NCI-H1694 (cell line): ENCODE data around the gene FAM3C.

Experiments used
- DNase-seq: peaks from one replicate; lab custom pipeline; 2025; lab: John Stamatoyannopoulos, UW

FAM3C gene

GRCh38 chr7:121410829-121411596 lies 14.9 kb upstream of the FAM3C start:
- DNase-seq, result no peak

DNA sequence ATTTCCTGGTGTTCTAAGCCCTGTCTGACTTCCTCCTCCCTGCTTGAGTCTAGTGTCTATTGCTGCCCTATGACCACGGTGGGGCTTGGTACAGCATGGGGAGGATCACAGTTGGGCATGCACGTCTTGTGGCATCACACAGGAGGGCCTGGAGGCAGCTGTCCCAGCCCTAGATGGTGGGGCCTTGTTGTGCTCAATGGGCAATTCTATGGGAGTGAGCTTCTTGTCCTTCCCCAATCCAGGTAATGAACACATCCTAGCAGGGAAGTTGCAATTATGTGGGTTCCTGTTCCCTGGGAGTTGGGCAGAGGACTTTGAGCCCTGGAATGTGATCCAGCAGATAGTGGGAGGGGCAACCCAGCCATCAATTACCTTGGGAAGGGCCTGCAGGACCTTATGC lies 10.8 kb upstream of the FAM3C start:
- no peak for DNase-seq

- DNase-seq, result no peak
Measured at GRCh38 chr7:121406461-121406860, 10.4 kb upstream of the FAM3C start.

DNA sequence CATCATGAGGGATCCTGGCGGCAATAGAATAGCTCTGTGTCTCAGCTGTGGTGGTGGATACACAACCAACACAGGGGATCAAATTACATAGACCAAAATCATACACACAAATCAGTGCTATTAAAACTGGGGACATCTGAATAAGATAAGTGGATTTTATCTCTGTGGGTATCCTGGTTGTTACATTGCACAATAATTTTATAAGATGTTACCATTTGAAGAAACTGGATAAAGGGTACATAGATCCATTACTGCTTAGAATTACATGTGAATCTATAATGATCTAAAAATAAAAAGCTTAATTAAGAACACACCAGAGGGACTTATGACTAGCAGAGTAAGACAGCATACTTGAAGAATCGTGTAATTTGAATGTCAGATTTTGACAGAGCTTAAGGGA lies 8.2 kb upstream of the FAM3C start:
- no peak for DNase-seq

- no peak for DNase-seq
Measured at GRCh38 chr7:121402701-121403100, 6.6 kb upstream of the FAM3C start.

- no peak for DNase-seq
Measured at GRCh38 chr7:121401896-121402295, 5.8 kb upstream of the FAM3C start.

DNA sequence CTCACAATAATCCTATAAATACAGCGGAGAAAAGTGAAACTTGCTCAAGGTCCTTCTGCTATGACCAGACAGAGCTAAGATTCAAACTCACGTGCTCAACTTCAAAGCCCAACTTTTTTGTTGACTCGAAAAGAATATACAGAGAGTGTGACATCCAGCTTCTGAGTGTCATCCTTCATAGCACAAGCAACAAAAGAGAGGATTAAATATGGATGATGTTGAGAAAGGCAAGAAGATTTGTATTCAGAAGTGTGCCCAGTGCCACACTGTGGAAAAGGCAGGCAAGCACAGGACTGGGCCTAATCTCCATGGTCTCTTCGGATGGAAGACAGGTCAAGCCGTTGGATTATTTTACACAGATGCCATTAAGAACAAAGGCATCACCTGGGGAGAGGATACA lies 2.1 kb upstream of the FAM3C start:
- DNase-seq, result no peak

DNA sequence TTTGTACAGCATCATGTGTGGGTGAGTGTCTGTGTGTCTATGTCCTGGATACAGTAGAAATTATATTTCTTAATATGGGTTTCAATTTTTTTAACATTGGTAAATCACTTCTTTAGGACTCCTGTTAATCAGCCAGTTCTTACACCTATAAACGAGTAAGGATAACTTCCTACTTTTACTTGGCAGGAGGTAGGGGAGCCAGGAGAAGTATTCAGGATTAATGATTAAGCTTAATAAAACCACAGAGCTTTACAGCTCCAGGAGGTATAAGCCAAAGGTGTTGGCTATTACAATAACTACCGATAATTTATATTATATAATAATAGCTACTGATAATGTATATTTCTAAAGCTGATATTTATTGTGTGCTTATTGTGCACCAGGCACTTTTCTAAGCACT lies 1.7 kb upstream of the FAM3C start:
- no peak for DNase-seq

- DNase-seq, result no peak
Measured at GRCh38 chr7:121397361-121397760, 1.3 kb upstream of the FAM3C start.

DNA sequence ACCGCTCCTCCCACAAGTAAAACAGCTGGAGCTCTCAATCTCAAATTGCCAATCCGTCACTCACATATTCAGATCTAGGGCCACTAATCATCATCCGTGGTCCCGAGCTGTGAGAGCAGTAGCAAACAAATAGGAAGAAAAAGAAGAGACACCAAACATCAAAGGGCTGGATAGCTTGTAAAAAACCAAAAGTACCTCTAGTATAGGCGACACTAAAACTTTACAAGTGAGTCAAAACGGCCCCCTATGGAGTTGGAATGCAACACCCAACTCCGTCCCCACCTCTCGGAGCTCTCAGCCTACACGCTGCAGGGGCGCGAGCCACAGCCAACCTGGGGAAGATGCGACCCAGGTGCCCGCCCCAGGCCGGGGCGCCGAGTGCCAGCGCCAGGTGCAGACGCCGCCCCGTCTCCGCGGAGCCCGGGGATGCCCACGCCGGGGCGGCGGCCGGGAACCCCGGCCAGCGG lies 581 bp downstream of the FAM3C start:
- DNase-seq, result no peak

- DNase-seq, result no peak
Measured at GRCh38 chr7:121394709-121395140, 1.4 kb downstream of the FAM3C start.

GRCh38 chr7:121393005-121393366 lies 3.1 kb downstream of the FAM3C start:
- no peak for DNase-seq

DNA sequence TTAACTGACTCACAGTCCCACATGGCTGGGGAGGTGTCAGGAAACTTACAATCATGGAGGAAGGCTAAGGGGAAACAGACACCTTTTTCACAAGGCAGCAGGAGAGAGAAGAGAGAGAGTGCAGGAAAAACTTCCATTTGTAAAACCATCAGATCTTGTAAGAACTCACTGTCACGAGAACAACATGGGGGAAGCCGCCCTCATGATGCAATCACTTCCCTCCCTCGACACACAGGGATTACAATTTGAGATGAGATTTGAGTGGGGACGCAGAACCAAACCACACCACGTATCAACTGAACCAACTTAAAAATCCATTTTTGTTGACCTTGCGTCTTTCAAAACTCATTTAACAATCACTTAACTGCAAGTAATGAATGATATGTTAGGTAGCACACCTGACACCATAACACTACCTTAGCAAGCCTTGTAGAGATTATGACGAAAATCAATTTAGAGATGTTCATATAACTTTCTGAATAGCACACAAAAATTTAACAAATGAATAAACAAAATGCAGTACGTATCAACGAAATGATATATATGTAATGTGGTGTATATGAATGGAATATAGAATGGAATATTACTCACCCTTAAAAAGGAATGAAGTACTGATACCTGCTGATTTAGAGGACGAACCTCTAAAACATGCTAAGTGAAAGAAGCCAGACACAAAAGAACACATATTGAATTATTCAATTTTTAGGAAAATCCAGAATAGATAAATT lies 3.7 kb downstream of the FAM3C start:
- no peak for DNase-seq

DNA sequence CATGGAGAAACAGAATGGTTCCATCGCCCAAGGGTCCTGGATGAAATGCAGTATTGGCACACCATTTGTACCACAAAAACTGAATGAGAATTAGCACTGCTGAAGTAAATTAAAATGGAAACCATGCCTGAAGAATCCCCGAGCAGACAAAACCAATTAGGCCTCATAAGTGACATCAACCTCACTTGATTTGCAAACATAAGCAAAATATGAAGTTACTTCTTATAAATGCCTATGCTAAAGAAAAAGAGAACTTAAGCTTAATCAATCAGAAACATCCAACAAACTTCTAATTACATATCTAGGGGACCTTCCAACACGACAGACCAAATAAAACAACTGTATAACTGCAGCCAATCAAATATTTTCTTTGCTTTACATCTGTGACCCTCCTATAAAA lies 4.4 kb downstream of the FAM3C start:
- no peak for DNase-seq

DNA sequence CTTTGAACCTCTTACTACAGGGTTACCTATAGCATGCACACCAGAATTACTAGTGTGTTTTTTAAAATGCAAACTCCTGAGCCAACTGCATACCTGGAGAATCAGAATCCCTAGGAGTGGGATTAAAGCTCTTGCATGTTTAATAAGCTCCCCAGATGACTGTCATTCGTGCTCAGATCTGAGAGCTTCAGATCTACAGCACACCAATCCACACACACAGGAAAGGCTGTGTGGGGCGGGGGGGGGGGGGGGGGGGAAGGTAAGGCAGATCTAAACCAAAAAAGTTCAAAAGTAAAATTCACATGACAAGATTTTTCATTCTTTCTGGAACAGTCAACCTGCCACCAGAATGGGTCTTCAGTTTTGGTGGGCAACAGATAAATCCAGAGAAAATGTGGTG lies 5.5 kb downstream of the FAM3C start:
- DNase-seq, result no peak

DNA sequence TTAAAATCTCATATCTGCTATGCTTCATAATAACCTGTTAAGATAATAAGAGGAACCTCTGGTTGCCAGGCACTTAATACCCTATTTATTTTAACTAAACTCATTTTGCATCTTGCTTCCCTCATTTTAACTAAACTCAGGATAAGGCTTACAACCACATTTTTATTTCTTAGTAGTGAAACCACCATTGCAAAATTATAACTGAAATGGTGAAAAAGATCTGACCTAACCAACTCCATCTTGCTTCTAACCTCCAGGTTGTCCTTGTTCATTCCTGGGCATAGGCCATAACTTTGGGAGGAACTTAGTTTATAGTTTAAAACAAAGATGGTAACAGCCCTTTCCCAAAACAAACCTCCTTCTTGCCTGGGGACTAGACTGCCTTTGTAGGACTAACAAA lies 6.0 kb downstream of the FAM3C start:
- no peak for DNase-seq

DNA sequence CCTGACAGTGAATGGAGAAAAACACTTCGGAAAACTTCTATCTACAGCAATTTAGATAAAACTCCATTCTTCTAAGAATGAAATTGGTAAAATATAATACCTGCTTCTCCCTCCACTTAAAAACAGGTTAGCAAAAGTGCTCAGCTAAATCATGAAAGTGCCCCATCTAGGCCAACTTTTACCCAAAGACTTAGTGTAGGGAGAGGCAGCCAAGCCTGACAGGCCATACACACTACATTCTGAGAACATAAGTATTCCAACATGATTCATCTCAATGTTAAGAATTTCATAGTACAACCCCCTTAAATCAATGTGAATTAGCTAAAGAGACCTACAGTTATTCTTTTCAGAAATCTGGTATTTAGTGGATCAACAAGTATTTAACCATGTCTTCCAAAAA lies 7.2 kb downstream of the FAM3C start:
- DNase-seq, result no peak

DNA sequence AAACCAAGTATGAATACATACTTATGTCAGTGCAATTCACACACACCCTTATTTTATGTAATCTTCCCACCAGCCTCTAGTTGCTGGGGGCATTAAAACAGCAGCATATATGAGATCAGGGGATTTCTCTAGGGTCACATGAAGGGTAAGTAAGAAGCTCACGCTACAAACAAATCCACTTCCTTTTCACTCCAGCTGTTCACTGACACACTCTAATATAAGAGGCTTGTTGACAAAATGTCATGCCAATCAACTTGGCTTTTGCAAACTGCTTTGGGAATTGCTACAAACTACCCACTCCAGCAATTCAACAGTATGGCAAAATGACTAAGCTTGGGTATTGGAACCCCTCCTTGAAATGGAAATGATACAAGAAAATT lies 10.3 kb downstream of the FAM3C start:
- no peak for DNase-seq

GRCh38 chr7:121385056-121385799 lies 10.9 kb downstream of the FAM3C start:
- no peak for DNase-seq

- DNase-seq, result no peak
Measured at GRCh38 chr7:121384265-121384664, 11.8 kb downstream of the FAM3C start.

- no peak for DNase-seq
Measured at GRCh38 chr7:121383235-121383910, 12.7 kb downstream of the FAM3C start.

GRCh38 chr7:121382473-121382872 lies 13.6 kb downstream of the FAM3C start:
- DNase-seq, result no peak
